HG03097 (cell line): ENCODE data around the gene BTBD9.
A peak's percentile ranks its signal among the peaks of the same experiment; 100 is the strongest.

ENCODE experiments used
- ATAC-seq: cut with Tn5 transposase; IDR thresholded peaks from one replicate; pipeline ENCODE4 v1.9.1; 2021; ENCODE audit not compliant: unreplicated experiment, low FRiP score

The BTBD9 gene

GRCh38 chr6:38316099-38316868, 323.4 kb downstream of the BTBD9 start:
- no peak for ATAC-seq

GRCh38 chr6:38311201-38311600, 328.5 kb downstream of the BTBD9 start:
- ATAC-seq = no peak

- ATAC-seq = no peak
Observed at GRCh38 chr6:38310061-38310460, 329.7 kb downstream of the BTBD9 start.

GRCh38 chr6:38307740-38308139, 332.0 kb downstream of the BTBD9 start:
- peak; percentile 70 for ATAC-seq

GRCh38 chr6:38306931-38307330, 332.8 kb downstream of the BTBD9 start:
- peak; percentile 60 for ATAC-seq

GRCh38 chr6:38305995-38306681, 333.6 kb downstream of the BTBD9 start:
- peak; percentile 22 for ATAC-seq

GRCh38 chr6:38302838-38303237, 336.9 kb downstream of the BTBD9 start:
- ATAC-seq = no peak

- no peak for ATAC-seq
Observed at GRCh38 chr6:38302081-38302480, 337.6 kb downstream of the BTBD9 start.

- ATAC-seq = no peak
Observed at GRCh38 chr6:38290133-38290799, 349.5 kb downstream of the BTBD9 start.

GRCh38 chr6:38287487-38287886, 352.2 kb downstream of the BTBD9 start:
- no peak for ATAC-seq

- ATAC-seq = no peak
Observed at GRCh38 chr6:38284802-38285394, 354.8 kb downstream of the BTBD9 start.

- ATAC-seq = no peak
Observed at GRCh38 chr6:38283734-38284362, 355.9 kb downstream of the BTBD9 start.

- no peak for ATAC-seq
Observed at GRCh38 chr6:38282911-38283310, 356.8 kb downstream of the BTBD9 start.

GRCh38 chr6:38281126-38281525, 358.6 kb downstream of the BTBD9 start:
- no peak for ATAC-seq

GRCh38 chr6:38279963-38280588, 359.7 kb downstream of the BTBD9 start:
- no peak for ATAC-seq

GRCh38 chr6:38279423-38279822, 360.3 kb downstream of the BTBD9 start:
- ATAC-seq = no peak

GRCh38 chr6:38273325-38273724, 366.4 kb downstream of the BTBD9 start:
- no peak for ATAC-seq

- no peak for ATAC-seq
Observed at GRCh38 chr6:38272222-38272621, 367.5 kb downstream of the BTBD9 start.

GRCh38 chr6:38271081-38271480, 368.6 kb downstream of the BTBD9 start:
- ATAC-seq = no peak

- no peak for ATAC-seq
Observed at GRCh38 chr6:38270367-38270766, 369.4 kb downstream of the BTBD9 start.
